Activated T-cell treated with anti-CD3 and anti-CD28 coated beads, Interleukin-2, amount 50 U/mL, for 24 hours (primary cell): ENCODE measurements around the gene NUTM2E.
"Not testable (repeated sequence)": the region's sequence is repeated elsewhere in the genome, so short reads cannot be mapped to it uniquely, and the experiment has no call there.

Experiments used
- DNase-seq: peaks from one replicate; pipeline ENCODE4 v3.0.0-alpha.2; 2020
- H3K27ac Mint-ChIP-seq: 2 replicates; pipeline ENCODE4 v1.8.0; 2020; ENCODE audit warnings: mild to moderate bottlenecking, mixed read lengths
- H3K27me3 Mint-ChIP-seq: 2 replicates; pipeline ENCODE4 v1.8.0; 2020; ENCODE audit warnings: mixed read lengths
- H3K36me3 Mint-ChIP-seq: 2 replicates; pipeline ENCODE4 v1.8.0; 2020; ENCODE audit warnings: low read depth, mixed read lengths
- H3K4me1 Mint-ChIP-seq: 2 replicates; pipeline ENCODE4 v1.8.0; 2020; ENCODE audit warnings: low read depth, mixed read lengths
- H3K4me3 Mint-ChIP-seq: 2 replicates; pipeline ENCODE4 v1.8.0; 2020; ENCODE audit warnings: mild to moderate bottlenecking, moderate library complexity, mixed read lengths
- H3K9me3 Mint-ChIP-seq: 2 replicates; pipeline ENCODE4 v1.8.0; 2020; ENCODE audit warnings: mixed read lengths

Gene NUTM2E

GRCh38 chr10:79826496-79827215 lies at the start of gene NUTM2E:
TSS of gene NUTM2E (plus strand) at chr10:79826739. CDS start at chr10:79841741, 15,002 bp downstream.
- Mint-ChIP-seq H3K4me1 (peaks cover 32% of the 10 kb centered on the region), H3K4me3 (peak within 1 kb of the TSS; percentile 92), H3K27ac (peak within 1 kb of the TSS; percentile 94)
- not testable (repeated sequence) for H3K36me3 Mint-ChIP-seq, H3K9me3 Mint-ChIP-seq, H3K27me3 Mint-ChIP-seq
- DNase-seq: peak; percentile 85

DNA sequence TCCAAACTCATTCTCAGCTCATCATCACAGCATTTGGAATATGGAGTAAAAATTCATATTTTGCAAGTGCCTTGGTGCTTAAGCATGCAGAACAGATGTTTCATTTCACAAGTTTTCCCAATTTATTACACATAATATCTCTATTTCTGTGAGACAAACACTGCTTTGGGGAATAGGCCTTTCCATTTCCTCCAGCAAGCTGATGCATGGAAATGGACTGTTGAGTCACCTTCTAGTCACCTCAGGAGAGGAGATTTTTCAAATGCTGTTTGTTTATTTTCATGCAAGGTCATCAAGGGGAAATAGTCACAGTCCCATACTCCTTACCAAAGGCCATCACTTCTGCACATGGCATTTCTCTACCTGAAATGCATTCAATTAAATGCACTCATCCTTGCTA lies 48.5 kb upstream of the NUTM2E start:
- DNase-seq, H3K36me3 Mint-ChIP-seq, H3K4me3 Mint-ChIP-seq, H3K9me3 Mint-ChIP-seq, H3K27me3 Mint-ChIP-seq, H3K4me1 Mint-ChIP-seq, H3K27ac Mint-ChIP-seq: not testable (repeated sequence)

- H3K27me3 Mint-ChIP-seq, H3K4me1 Mint-ChIP-seq, H3K9me3 Mint-ChIP-seq, H3K4me3 Mint-ChIP-seq, H3K27ac Mint-ChIP-seq, H3K36me3 Mint-ChIP-seq: not testable (repeated sequence)
- peak; percentile 71 for DNase-seq
These were observed 47.1 kb upstream of the NUTM2E start for GRCh38 chr10:79779310-79779938.

GRCh38 chr10:79779992-79780391 lies 46.5 kb upstream of the NUTM2E start:
- H3K4me3 Mint-ChIP-seq, H3K9me3 Mint-ChIP-seq, H3K4me1 Mint-ChIP-seq, H3K36me3 Mint-ChIP-seq, DNase-seq, H3K27me3 Mint-ChIP-seq, H3K27ac Mint-ChIP-seq: not testable (repeated sequence)

DNA sequence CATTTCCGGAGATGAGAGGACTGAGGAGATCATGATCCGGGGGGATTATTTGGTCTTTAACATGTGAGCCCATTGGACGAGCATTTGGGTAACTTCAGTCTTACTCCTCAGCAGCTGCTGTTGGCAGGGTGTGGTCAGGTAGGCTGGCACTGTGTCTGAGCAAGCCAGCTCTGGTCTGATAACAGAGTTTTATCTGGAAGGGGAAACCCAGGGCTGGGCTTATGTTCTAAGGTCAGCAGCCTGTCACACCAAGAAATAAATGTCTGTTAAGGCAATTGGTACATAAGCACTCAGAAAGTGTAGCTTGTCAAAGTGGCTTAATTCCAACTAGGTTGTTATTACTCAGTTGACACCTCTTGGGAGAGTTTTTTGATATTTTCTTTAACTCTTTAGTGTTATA lies 45.0 kb upstream of the NUTM2E start:
- not testable (repeated sequence) for H3K4me3 Mint-ChIP-seq, DNase-seq, H3K4me1 Mint-ChIP-seq, H3K27ac Mint-ChIP-seq, H3K27me3 Mint-ChIP-seq, H3K9me3 Mint-ChIP-seq, H3K36me3 Mint-ChIP-seq

- not testable (repeated sequence) for H3K4me1 Mint-ChIP-seq, H3K9me3 Mint-ChIP-seq, H3K4me3 Mint-ChIP-seq, H3K27ac Mint-ChIP-seq, DNase-seq, H3K36me3 Mint-ChIP-seq, H3K27me3 Mint-ChIP-seq
These were observed 39.0 kb upstream of the NUTM2E start for GRCh38 chr10:79787455-79787952.

DNA sequence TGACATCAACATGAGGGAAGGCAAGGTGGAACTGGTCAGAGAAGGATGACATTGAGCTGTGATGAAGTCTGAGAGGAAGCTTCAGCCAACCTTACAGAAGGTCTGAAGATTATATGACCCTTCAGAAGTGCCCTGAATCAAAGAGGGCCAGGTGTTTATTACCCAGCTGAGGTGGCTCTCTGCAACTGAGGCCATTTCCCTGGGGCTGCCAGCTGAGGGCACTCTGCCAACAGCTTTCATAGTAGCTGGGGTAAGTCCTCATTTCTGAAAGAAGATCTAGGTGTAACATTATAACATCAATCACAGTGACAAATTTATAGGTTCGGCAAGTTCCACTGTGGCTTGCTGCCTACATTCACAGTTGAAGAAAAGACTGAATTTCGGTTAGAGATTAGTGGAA lies 37.2 kb upstream of the NUTM2E start:
- H3K27ac Mint-ChIP-seq, H3K27me3 Mint-ChIP-seq, H3K4me3 Mint-ChIP-seq, H3K9me3 Mint-ChIP-seq, DNase-seq, H3K4me1 Mint-ChIP-seq, H3K36me3 Mint-ChIP-seq: not testable (repeated sequence)

DNA sequence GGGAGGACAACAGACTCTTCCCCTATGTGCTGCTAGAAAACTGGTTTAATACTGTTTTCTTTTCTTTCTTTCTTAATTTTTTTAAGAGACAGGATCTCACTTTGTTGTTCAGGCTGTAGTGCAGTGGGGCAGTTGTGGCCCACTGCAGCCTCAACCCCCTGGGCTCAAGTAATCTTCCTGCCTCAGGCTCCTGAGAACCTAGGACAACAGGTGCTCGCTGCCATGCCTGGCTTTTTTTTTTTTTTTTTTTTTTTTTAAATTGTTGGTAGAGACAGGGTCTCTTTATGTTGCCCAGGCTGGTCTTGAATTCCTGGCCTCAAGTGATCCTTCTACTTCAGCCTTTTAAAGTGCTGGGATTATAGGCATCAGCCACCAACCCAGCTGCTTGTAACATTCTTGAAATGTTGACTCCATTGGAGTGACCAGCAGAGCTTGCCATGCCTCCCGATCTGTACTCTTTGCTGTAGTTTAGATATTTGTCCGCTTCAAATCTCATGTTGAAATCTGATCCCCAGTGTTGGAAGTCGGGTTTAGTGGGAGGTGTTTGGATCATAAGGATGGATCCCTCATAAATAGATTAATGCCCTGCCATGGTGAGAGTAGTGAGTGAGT lies 34.5 kb upstream of the NUTM2E start:
- not testable (repeated sequence) for H3K36me3 Mint-ChIP-seq, H3K27me3 Mint-ChIP-seq, H3K27ac Mint-ChIP-seq, H3K4me3 Mint-ChIP-seq, H3K4me1 Mint-ChIP-seq, DNase-seq, H3K9me3 Mint-ChIP-seq

GRCh38 chr10:79799337-79799736 lies 27.2 kb upstream of the NUTM2E start:
- H3K4me1 Mint-ChIP-seq: not testable (repeated sequence)

GRCh38 chr10:79805857-79806256 lies 20.7 kb upstream of the NUTM2E start:
- H3K4me3 Mint-ChIP-seq, H3K27me3 Mint-ChIP-seq, H3K9me3 Mint-ChIP-seq, H3K27ac Mint-ChIP-seq, DNase-seq, H3K4me1 Mint-ChIP-seq: not testable (repeated sequence)
- H3K36me3 Mint-ChIP-seq: peaks cover 33% of the 10 kb centered on the region

More at GRCh38 chr10:79799337-79799736, 27.2 kb upstream of the NUTM2E start:
- H3K27me3 Mint-ChIP-seq, H3K4me3 Mint-ChIP-seq, DNase-seq, H3K9me3 Mint-ChIP-seq: not testable (repeated sequence)
- Mint-ChIP-seq H3K36me3 (peaks cover 15% of the 10 kb centered on the region), H3K27ac (peak overlapping the region; percentile 75)

- not testable (repeated sequence) for DNase-seq, H3K27ac Mint-ChIP-seq, H3K27me3 Mint-ChIP-seq, H3K9me3 Mint-ChIP-seq, H3K4me3 Mint-ChIP-seq
- peaks cover 11% of the 10 kb centered on the region for H3K4me1 Mint-ChIP-seq
- H3K36me3 Mint-ChIP-seq: peaks cover 24% of the 10 kb centered on the region
These were observed 14.6 kb upstream of the NUTM2E start for GRCh38 chr10:79811895-79812294.

- H3K9me3 Mint-ChIP-seq, H3K27ac Mint-ChIP-seq, H3K27me3 Mint-ChIP-seq, H3K4me3 Mint-ChIP-seq, DNase-seq: not testable (repeated sequence)
- H3K4me1 Mint-ChIP-seq: peaks cover 18% of the 10 kb centered on the region
- H3K36me3 Mint-ChIP-seq: peaks cover 33% of the 10 kb centered on the region
These were observed 10.2 kb upstream of the NUTM2E start for GRCh38 chr10:79816290-79816689.

- peaks cover 31% of the 10 kb centered on the region for H3K4me1 Mint-ChIP-seq
- peak overlapping the region; percentile 44 for H3K4me3 Mint-ChIP-seq
- H3K36me3 Mint-ChIP-seq: peaks cover 23% of the 10 kb centered on the region
- not testable (repeated sequence) for H3K27me3 Mint-ChIP-seq, H3K9me3 Mint-ChIP-seq, DNase-seq
- H3K27ac Mint-ChIP-seq: peak overlapping the region; percentile 86
These were observed 3.2 kb upstream of the NUTM2E start for GRCh38 chr10:79823387-79823786.

GRCh38 chr10:79825587-79826011 lies 940 bp upstream of the NUTM2E start:
- Mint-ChIP-seq H3K4me3 (peak overlapping the region; percentile 92), H3K4me1 (peaks cover 35% of the 10 kb centered on the region), H3K27ac (peak overlapping the region; percentile 94)
- not testable (repeated sequence) for H3K36me3 Mint-ChIP-seq, H3K27me3 Mint-ChIP-seq, H3K9me3 Mint-ChIP-seq
- peak; percentile 48 for DNase-seq

DNA sequence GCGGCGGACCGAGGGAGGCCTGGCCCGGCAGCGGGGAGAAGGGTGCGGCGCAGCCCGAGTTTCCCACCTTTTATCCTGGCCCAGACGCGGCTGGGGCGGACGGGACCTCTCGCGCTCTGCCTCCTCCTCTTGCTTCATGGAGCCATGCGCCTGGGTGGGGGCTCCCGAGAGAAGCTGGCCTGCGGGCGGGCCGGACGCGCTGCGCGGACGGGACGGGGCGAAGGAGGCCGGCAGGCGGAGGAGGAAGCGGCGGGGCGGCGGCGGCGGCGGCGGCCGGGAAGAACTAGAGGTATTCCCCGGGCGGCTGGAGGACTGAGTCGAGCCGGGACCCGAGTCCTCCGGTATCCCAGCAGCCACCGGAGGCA lies 426 bp upstream of the NUTM2E start:
- peak; percentile 75 for DNase-seq
- Mint-ChIP-seq H3K27ac (peak overlapping the region; percentile 94), H3K4me3 (peak overlapping the region; percentile 84), H3K36me3 (peaks cover 13% of the 10 kb centered on the region), H3K4me1 (peaks cover 35% of the 10 kb centered on the region)
- not testable (repeated sequence) for H3K27me3 Mint-ChIP-seq, H3K9me3 Mint-ChIP-seq
